Measurements from ENCODE around the gene GPBP1. TPM values are rescaled to one million over a fixed set of nuclear protein-coding genes. Genes with fewer than 3 reads are reported as not detected.
A peak's percentile ranks its signal among the peaks of the same experiment; 100 is the strongest.

Gene GPBP1
- total and polyA plus RNA-seq, 2 of the 4 experiments (the other 2 are of a cell fraction): 24.3 to 29.2 TPM

GRCh38 chr5:57267805-57268204 lies 93.9 kb downstream of the GPBP1 start:
- no peak overlapping the region for H3K4ac ChIP-seq (ENCODE audit: low read depth, low read length)
- H3K79me1 ChIP-seq (ENCODE audit: low read depth in 1 of 2, low read length in 2 of 2): no peaks in the 10 kb centered on the region
- H4K91ac ChIP-seq (ENCODE audit: insufficient read depth, low read depth, low read length): no peak overlapping the region
- in situ Hi-C loops (cut with MboI; ENCODE audit: low sequenced_read_pairs): no loop called here
- H3K9ac ChIP-seq (ENCODE audit: low read depth, low read length): no peak overlapping the region
- H3K14ac ChIP-seq (replicated peaks; ENCODE audit: low read depth, low read length): no peak overlapping the region
- no peak overlapping the region for H3K56ac ChIP-seq (ENCODE audit: extremely low read depth, insufficient read depth, low read length)
- H3K27ac ChIP-seq (ENCODE audit: insufficient read depth, low read length): no peak overlapping the region
- BruUV-seq (replicated peaks): no TSS peak
- no peak overlapping the region for H3K4me2 ChIP-seq (ENCODE audit: low read depth, low read length)
- no peak overlapping the region for H2AK9ac ChIP-seq (replicated peaks; ENCODE audit: low read depth, low read length, poor library complexity)
- no peak overlapping the region for H2BK5ac ChIP-seq (ENCODE audit: low read depth, low read length, poor library complexity, severe bottlenecking)
- no CpG with 5 or more reads among the region's 2 CpGs for WGBS, 2 experiments (ENCODE audit: extremely low coverage in 2 of 2, insufficient read length in 1 of 2)
- CTCF ChIA-PET: interaction anchor here (0.6 to 1.1 kb wide), 2 partner anchors 645 to 997 kb away, joined by 3 to 8 read pairs; no protein-coding TSS in a partner anchor
- no peak for ATAC-seq (ENCODE audit: low read depth)
- no peak overlapping the region for H2BK20ac ChIP-seq (ENCODE audit: low read depth, low read length)
- H3K27me3 ChIP-seq (ENCODE audit: control insufficient read depth, insufficient read depth, low read length): no peaks in the 10 kb centered on the region
- H2BK120ac ChIP-seq (ENCODE audit: low read depth, low read length): no peak overlapping the region
- no peaks in the 10 kb centered on the region for H3K9me3 ChIP-seq (ENCODE audit: control insufficient read depth, insufficient read depth, low read length)
- no peak overlapping the region for H3K4me3 ChIP-seq (ENCODE audit: insufficient read depth, low read depth, low read length)
- no peak for TF ChIP-seq RAD21 (IDR thresholded peaks at IDR 0.05; ENCODE audit: low read length)
- peak; percentile 23 for DNase-seq
- no peak overlapping the region for H4K8ac ChIP-seq (ENCODE audit: low read depth in 2 of 2, low read length in 2 of 2)
- H2BK15ac ChIP-seq (ENCODE audit: low read depth, low read length): no peak overlapping the region
- H3K23ac ChIP-seq (ENCODE audit: low read depth, low read length): no peak overlapping the region
- H3K18ac ChIP-seq (ENCODE audit: low read depth, low read length): no peak overlapping the region
- H2AK5ac ChIP-seq (ENCODE audit: low read depth, low read length): no peak overlapping the region
- POLR2A ChIA-PET (ENCODE audit: unreplicated experiment): no interaction called here
- no peak overlapping the region for H2AFZ ChIP-seq (replicated peaks; ENCODE audit: low read length, poor library complexity)
- H4K20me1 ChIP-seq (ENCODE audit: insufficient read depth, low read length): no peaks in the 10 kb centered on the region
- intact Hi-C loops (cut with micrococcal nuclease): no loop called here
- H3K36me3 ChIP-seq (ENCODE audit: control insufficient read depth, insufficient read depth, low read length): peaks cover 3% of the 10 kb centered on the region
- no peaks in the 10 kb centered on the region for H3K9me1 ChIP-seq (ENCODE audit: insufficient read depth, low read length)
- dilution Hi-C loops (cut with HindIII; ENCODE audit: low sequenced_read_pairs, unreplicated experiment): no loop called here
- no peak overlapping the region for H4K5ac ChIP-seq (ENCODE audit: low read depth, low read length)
- no peaks in the 10 kb centered on the region for H3K4me1 ChIP-seq (ENCODE audit: control insufficient read depth, insufficient read depth, low read length)
